HK-2 (cell line): ENCODE results near the gene FRAT1.
A peak's percentile ranks its signal among the peaks of the same experiment; 100 is the strongest.
"Not testable (repeated sequence)": the region's sequence is repeated elsewhere in the genome, so short reads cannot be mapped to it uniquely, and the experiment has no call there.

Experiments used
- DNase-seq: peaks from one replicate; pipeline ENCODE4 v3.0.0-alpha.2; 2018; ENCODE audit not compliant: unreplicated experiment

Gene FRAT1

GRCh38 chr10:97318772-97319651, at the start of gene FRAT1:
TSS of gene FRAT1 (plus strand) at chr10:97319271. CDS start at chr10:97319454, 183 bp downstream.
- DNase-seq, result peak; percentile 93

DNA sequence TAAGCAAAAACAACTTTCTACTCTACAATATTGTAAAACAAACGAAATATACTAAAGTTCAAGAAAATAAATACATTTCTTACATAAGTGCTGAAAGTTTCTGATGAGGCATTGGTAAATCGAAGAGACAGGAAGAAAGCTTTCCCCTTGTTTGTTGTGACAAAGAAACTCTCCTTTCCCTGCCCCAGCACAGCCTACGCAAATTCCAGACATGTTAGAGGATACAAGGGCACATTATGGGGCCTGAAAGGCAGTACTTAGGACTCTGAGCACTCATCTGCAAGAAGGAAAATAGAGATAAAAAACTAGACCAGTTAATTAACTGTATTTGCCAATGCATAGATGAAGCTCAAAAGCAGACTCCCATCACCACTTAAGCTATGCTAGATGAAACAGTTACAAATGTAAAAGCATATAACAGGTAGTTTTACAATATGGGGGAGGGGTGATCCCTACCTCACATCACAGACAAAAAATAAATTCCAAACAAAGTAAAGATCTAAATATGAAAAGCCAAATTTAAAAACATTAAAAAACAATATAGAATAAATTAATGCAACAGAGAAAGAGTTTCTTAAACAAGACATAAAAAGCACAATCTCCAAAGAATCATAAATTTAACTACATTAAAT, 48.4 kb upstream of the FRAT1 start:
- no peak for DNase-seq

GRCh38 chr10:97273700-97274099, 45.4 kb upstream of the FRAT1 start:
- DNase-seq, result no peak

DNA sequence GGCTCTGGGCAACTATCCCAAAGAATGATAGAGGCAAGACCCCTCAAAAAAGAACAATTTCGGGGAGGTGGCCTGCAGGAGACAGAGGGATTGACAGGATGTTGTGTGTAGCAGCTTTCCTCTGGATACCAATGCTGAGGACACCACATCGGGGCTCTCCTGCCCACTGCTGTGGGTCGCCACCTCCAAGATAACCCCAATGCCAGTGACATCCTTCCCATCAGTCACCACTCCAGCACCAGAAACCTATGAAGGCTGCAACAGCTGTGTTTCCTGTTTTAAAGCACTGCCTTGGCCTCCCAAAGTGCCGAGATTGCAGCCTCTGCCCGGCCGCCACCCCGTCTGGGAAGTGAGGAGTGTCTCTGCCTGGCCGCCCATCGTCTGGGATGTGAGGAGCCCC, 44.2 kb upstream of the FRAT1 start:
- DNase-seq, result no peak

GRCh38 chr10:97277551-97277950, 41.5 kb upstream of the FRAT1 start:
- no peak for DNase-seq

- DNase-seq, result no peak
Observed at GRCh38 chr10:97278491-97278989, 40.5 kb upstream of the FRAT1 start.

- no peak for DNase-seq
Observed at GRCh38 chr10:97279121-97279815, 39.8 kb upstream of the FRAT1 start.

DNA sequence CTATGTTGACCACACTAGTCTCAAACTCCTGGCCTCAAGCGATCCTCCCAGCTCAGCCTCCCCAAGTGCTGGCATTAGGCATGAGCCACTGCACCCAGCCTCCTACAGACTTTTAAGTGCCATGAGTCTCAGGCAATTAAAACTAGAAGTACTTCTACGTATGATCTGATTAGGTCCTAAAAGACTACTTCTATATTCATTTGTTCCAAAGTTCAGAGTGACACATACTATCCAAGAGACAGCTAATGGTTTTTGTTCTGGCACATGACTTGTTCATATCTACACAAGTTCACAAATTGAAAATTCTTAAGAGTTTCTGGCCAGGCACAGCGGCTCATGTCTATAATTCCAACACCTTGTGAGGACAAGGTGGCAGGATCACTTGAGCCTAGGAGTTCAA, 38.3 kb upstream of the FRAT1 start:
- no peak for DNase-seq

DNA sequence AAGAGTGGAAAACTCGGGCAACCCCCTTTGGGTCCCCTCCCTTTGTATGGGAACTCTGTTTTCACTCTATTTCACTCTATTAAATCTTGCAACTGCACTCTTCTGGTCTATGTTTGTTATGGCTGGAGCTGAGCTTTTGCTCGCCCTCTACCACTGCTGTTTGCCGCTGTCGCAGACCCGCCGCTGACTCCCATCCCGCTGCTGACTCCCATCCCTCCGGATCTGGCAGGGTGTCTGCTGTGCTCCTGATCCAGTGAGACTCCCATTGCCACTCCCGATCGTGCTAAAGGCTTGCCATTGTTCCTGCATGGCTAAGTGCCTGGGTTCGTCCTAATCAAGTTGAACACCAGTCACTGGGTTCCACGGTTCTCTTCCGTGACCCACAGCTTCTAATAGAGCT, 29.0 kb upstream of the FRAT1 start:
- DNase-seq, result not testable (repeated sequence)

DNA sequence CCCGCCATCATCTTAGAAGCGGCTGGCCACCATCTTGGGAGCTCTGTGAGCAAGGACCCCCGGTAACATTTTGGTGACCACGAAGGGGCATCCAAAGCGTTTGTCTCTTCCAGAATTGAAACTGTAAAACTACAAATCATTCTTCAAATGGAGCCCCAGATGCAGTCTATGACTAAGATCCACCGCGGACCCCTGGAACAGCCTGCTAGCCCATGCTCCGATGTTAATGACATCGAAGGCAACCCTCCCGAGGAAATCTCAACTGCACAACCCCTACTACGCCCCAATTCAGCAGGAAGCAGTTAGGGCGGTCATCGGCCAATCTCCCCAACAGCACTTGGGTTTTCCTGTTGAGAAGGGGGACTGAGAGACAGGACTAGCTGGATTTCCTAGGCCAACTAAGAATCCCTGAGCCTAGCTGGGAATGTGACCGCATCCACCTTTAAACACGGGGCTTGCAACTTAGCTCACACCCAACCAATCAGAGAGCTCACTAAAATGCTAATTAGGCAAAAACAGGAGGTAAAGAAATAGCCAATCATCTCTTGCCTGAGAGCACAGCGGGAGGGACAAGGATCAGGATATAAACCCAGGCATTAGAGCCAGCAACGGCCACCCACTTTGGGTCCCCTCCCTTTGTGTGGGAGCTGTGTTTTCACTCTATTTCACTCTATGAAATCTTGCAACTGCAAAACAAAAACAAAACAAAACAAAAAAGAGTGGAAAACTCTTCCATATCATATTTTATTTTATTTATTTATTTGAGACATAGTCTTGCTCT, 28.3 kb upstream of the FRAT1 start:
- DNase-seq, result not testable (repeated sequence)

DNA sequence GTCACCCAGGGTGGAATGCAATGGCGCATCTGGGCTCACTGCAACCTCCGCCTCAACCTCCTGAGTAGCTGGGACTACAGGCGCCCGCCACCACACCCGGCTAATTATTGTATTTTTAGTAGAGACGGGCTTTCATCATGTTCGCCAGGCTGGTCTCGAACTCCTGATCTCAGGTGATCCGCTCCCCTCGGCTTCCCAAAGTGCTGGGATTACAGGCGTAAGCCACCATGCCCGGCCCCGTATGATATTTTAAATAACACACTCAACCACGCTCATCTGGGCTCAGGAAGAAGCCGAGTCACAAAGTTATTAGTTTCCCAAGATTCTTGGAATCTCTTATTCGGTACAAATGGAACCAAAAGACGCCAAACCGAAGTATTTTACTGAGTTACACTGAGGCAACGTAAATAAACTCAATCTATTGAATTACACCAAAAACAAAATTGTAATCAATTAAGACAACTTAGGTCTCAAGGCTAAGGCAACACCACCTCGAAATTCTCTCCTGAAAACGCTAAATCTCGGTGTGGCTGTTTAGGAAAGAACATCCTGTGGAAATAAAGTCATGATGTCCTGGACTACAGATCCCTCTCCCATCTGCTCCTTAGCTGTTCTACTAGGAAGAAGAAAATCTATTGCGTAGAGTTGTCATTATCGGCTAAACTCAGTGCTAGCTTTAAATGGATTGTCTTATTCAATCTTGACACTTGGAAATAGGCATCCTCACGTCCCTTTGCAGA, 27.5 kb upstream of the FRAT1 start:
- peak; percentile 11 for DNase-seq

DNA sequence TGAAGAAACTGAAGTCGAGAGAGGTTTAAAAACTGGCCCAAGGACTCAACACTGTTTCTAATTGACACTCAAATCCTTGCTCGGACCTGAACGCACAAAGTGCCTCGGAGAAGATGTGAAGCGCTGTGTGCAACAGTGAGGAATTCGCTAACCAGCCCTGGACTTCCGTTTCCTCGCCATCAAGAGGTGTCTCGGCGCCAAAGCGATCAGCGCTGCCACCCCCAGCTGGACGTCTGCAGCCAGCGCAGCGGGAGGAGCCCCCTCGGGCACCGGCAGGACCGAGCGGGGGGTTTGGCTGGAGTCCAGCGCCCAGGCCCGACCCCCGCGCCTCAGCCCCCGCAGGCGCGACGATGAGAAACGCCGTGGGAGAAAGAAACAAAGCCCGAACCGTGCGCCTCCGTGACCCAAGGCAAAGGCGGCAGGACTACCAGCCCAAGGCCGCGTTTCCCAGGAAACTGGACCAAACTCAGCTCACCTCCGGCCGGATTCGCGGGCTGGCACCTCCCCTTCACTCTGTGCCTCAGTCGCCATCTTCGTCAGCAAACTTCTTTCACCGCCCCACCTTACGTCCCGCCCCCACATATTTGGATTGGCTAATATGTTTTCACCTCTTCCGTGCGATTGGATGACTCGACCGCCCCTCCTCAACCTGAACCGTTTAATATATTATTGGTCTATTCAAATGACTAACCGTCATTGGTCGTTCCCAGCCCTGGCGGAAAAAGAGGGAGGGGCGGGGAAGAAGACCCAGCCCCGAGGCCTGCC, 26.8 kb upstream of the FRAT1 start, which contains the start of gene ARHGAP19:
TSS of gene ARHGAP19 (minus strand) at position 541 of the 765 bp plus-strand sequence. CDS start at position 531, 10 bp downstream.
- peak; percentile 98 for DNase-seq

- no peak for DNase-seq
Observed at GRCh38 chr10:97292862-97293198, 26.2 kb upstream of the FRAT1 start.

GRCh38 chr10:97297556-97298222, 21.4 kb upstream of the FRAT1 start:
- no peak for DNase-seq

- DNase-seq, result no peak
Observed at GRCh38 chr10:97298223-97298571, 20.9 kb upstream of the FRAT1 start.

GRCh38 chr10:97300980-97301379, 18.1 kb upstream of the FRAT1 start:
- DNase-seq, result no peak

- DNase-seq, result no peak
Observed at GRCh38 chr10:97302088-97302791, 16.8 kb upstream of the FRAT1 start.

DNA sequence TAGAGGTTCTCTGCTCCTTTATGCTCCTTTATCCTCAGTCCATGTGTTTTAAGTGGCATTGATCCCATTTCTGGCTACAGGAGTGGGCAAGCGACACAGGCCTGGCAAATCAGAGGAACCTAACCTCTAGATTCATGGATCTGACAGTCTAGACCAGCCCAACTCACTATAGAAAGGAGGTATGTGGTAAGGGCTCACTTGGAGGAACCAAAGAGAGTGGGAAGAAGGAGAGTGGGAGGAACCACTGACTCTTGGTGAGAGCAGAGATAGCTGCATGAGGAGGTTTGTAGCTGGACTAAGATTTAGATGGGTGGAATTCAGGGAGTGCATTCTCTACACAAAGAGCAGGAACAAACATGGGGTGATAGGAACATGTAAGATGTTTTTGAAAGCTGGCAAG, 11.6 kb upstream of the FRAT1 start:
- DNase-seq, result no peak
